ENCODE data around the gene RABGAP1. TPM values are rescaled to one million over a fixed set of nuclear protein-coding genes. Genes with fewer than 3 reads are reported as not detected.

The RABGAP1 gene
- total RNA-seq, 1 donor from 2014 or later, result 58.1 TPM

- no peaks in the 10 kb centered on the region for H3K27me3 Mint-ChIP-seq
- no peak overlapping the region for H3K27ac Mint-ChIP-seq
- no peak overlapping the region for H3K4me3 Mint-ChIP-seq
- ATAC-seq (ENCODE audit: low read depth) (no peak), DNase-seq (no peak)
- peaks cover 2% of the 10 kb centered on the region for H3K4me1 Mint-ChIP-seq
- no peak for TF ChIP-seq CTCF (IDR thresholded peaks at IDR 0.05)
- H3K9me3 Mint-ChIP-seq, result no peaks in the 10 kb centered on the region
- intact Hi-C loops (cut with micrococcal nuclease), result no loop called here
- CTCF ChIA-PET, result interaction anchor here (0.6 kb wide), 1 partner anchor 138 kb away, joined by 3 read pairs; no protein-coding TSS in a partner anchor
- peaks cover 55% of the 10 kb centered on the region for H3K36me3 Mint-ChIP-seq (ENCODE audit: low read depth)
- POLR2A ChIA-PET, result no interaction called here
These were observed 59.7 kb downstream of the RABGAP1 start for GRCh38 chr9:123000371-123001068.

- no peaks in the 10 kb centered on the region for H3K9me3 Mint-ChIP-seq
- CTCF ChIA-PET, result no interaction called here
- ATAC-seq (ENCODE audit: low read depth), result no peak
These were observed 61.9 kb downstream of the RABGAP1 start for GRCh38 chr9:123002754-123003153.

DNA sequence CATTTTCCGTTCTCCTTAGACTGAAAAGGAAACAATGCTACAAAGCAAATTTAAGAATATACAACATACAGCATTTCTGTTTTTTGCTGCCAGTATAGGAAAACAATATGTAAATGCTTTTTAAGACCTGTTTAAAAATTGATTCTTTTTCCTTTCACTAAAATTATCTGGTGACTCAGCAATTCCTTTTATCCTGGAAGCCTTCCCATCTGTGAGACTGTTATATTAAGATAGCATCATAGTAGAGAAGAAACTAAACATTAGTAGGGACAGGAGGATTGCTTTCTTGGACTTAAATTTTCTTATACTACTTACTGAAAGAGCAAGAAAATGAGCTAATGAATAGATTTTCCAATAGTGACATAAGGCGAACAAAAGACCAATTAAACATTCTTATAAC is 62.6 kb downstream of the RABGAP1 start:
- DNase-seq (no peak), ATAC-seq (ENCODE audit: low read depth) (no peak)
- intact Hi-C loops (cut with micrococcal nuclease), result no loop called here
- H3K4me3 Mint-ChIP-seq, result no peak overlapping the region
- TF ChIP-seq CTCF (IDR thresholded peaks at IDR 0.05), result no peak
- peaks cover 2% of the 10 kb centered on the region for H3K4me1 Mint-ChIP-seq
- H3K9me3 Mint-ChIP-seq, result no peaks in the 10 kb centered on the region
- H3K36me3 Mint-ChIP-seq (ENCODE audit: low read depth), result peaks cover 47% of the 10 kb centered on the region
- ChIA-PET POLR2A (no interaction called here), CTCF (no interaction called here)
- H3K27me3 Mint-ChIP-seq, result no peaks in the 10 kb centered on the region
- H3K27ac Mint-ChIP-seq, result no peak overlapping the region

More at GRCh38 chr9:123002754-123003153, 61.9 kb downstream of the RABGAP1 start:
- intact Hi-C loops (cut with micrococcal nuclease), result no loop called here
- no peak for DNase-seq
- peaks cover 2% of the 10 kb centered on the region for H3K4me1 Mint-ChIP-seq
- POLR2A ChIA-PET, result no interaction called here
- no peak overlapping the region for H3K4me3 Mint-ChIP-seq
- no peak overlapping the region for H3K27ac Mint-ChIP-seq
- no peak for TF ChIP-seq CTCF (IDR thresholded peaks at IDR 0.05)
- H3K36me3 Mint-ChIP-seq (ENCODE audit: low read depth), result peaks cover 48% of the 10 kb centered on the region
- no peaks in the 10 kb centered on the region for H3K27me3 Mint-ChIP-seq

DNA sequence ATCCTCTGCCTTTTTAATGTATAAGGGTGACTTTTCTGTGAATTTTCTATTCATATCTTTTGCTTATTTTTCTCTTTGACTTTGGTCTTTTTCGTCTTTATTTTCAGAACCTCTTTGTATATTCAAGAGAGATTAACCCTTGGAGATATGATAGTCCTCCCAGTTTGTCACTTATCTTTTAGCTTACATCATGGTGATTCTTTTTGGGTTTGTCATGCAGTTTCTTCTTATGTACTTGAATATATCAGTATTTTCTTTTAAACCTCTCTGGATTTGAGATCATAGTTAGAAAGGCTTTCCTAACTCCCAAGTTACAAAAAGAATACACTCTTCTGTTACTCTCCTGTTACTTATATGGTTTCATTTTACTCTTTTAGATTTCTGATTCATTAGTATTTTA is 65.1 kb downstream of the RABGAP1 start:
- DNase-seq, result no peak
- Mint-ChIP-seq H3K4me1 (peaks cover 2% of the 10 kb centered on the region), H3K27ac (no peak overlapping the region), H3K27me3 (no peaks in the 10 kb centered on the region), H3K9me3 (no peaks in the 10 kb centered on the region), H3K36me3 (ENCODE audit: low read depth) (peaks cover 39% of the 10 kb centered on the region), H3K4me3 (no peak overlapping the region)
- ChIA-PET CTCF (no interaction called here), POLR2A (no interaction called here)
- no peak for TF ChIP-seq CTCF (IDR thresholded peaks at IDR 0.05)
- intact Hi-C loops (cut with micrococcal nuclease), result no loop called here
- no peak for ATAC-seq (ENCODE audit: low read depth)

DNA sequence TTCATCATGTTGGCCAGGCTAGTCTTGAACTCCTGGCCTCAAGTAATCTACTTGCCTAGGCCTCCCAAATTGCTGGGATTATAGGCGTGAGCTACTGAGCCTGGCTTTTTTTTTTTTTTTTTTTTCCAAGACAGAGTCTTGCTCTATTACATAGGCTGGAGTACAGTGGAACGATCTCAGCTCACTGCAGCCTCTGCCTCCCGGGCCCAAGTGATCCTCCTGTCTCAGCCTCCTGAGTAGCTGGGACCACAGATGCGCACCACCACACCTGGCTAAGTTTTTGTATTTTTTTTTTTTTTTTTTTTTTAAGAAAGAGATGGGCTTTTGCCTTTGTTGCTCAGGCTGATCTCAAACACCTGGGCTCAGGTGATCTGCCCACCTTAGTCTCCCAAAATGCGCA is 66.4 kb downstream of the RABGAP1 start:
- Mint-ChIP-seq H3K27me3 (no peaks in the 10 kb centered on the region), H3K27ac (no peak overlapping the region), H3K36me3 (ENCODE audit: low read depth) (peaks cover 48% of the 10 kb centered on the region), H3K4me3 (no peak overlapping the region), H3K4me1 (peaks cover 2% of the 10 kb centered on the region), H3K9me3 (no peaks in the 10 kb centered on the region)
- intact Hi-C loops (cut with micrococcal nuclease), result no loop called here
- CTCF ChIA-PET, result interaction anchor here (1.0 kb wide), 1 partner anchor 16 kb away, joined by 3 read pairs; no protein-coding TSS in a partner anchor
- ATAC-seq (ENCODE audit: low read depth) (no peak), DNase-seq (no peak)
- POLR2A ChIA-PET, result interaction anchor here (0.7 kb wide), 1 partner anchor 12 kb away, joined by 4 read pairs; no protein-coding TSS in a partner anchor
- TF ChIP-seq CTCF (IDR thresholded peaks at IDR 0.05), result no peak
